Skeletal muscle satellite cell (primary cell): ENCODE results near the gene TAF7. TPM values are rescaled to one million over a fixed set of nuclear protein-coding genes. Genes with fewer than 3 reads are reported as not detected.

Experiments
- H3K27me3 ChIP-seq: 2 replicates; pipeline ENCODE4 v1.7.0; 2013; ENCODE audit warnings: low read length; ENCODE audit not compliant: control insufficient read depth, insufficient read depth
- H3K36me3 ChIP-seq: 2 replicates; pipeline ENCODE4 v1.7.0; 2013; ENCODE audit warnings: mild to moderate bottlenecking, control low read depth, low read length; ENCODE audit not compliant: insufficient read depth
- H3K4me1 ChIP-seq: 2 replicates; pipeline ENCODE4 v1.7.0; 2013; ENCODE audit warnings: low read length; ENCODE audit not compliant: control insufficient read depth, insufficient read depth
- H3K4me2 ChIP-seq: 2 replicates; pipeline ENCODE4 v1.7.0; 2013; ENCODE audit warnings: mild to moderate bottlenecking, low read length
- H3K4me3 ChIP-seq: 2 replicates; pipeline ENCODE4 v1.7.0; 2013; ENCODE audit warnings: low read length
- H3K9ac ChIP-seq: 2 replicates; pipeline ENCODE4 v1.7.0; 2013; ENCODE audit warnings: mild to moderate bottlenecking, low read depth, low read length, moderate library complexity
- H3K9me3 ChIP-seq: replicated peaks from 2 replicates; pipeline ENCODE4 v1.7.0; 2013; ENCODE audit warnings: mild to moderate bottlenecking, control low read depth, low read length
- total RNA-seq: library from RNA; depleted of rRNA; stranded (reverse); fragments of >200 nt; gene quantifications from 2 replicates; pipeline ENCODE4 v1.2.3, GENCODE V29; 2012; rRNA removed

The TAF7 gene, protein sequence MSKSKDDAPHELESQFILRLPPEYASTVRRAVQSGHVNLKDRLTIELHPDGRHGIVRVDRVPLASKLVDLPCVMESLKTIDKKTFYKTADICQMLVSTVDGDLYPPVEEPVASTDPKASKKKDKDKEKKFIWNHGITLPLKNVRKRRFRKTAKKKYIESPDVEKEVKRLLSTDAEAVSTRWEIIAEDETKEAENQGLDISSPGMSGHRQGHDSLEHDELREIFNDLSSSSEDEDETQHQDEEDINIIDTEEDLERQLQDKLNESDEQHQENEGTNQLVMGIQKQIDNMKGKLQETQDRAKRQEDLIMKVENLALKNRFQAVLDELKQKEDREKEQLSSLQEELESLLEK
- 43.9 and 45.6 TPM in 2 replicates for total RNA-seq

DNA sequence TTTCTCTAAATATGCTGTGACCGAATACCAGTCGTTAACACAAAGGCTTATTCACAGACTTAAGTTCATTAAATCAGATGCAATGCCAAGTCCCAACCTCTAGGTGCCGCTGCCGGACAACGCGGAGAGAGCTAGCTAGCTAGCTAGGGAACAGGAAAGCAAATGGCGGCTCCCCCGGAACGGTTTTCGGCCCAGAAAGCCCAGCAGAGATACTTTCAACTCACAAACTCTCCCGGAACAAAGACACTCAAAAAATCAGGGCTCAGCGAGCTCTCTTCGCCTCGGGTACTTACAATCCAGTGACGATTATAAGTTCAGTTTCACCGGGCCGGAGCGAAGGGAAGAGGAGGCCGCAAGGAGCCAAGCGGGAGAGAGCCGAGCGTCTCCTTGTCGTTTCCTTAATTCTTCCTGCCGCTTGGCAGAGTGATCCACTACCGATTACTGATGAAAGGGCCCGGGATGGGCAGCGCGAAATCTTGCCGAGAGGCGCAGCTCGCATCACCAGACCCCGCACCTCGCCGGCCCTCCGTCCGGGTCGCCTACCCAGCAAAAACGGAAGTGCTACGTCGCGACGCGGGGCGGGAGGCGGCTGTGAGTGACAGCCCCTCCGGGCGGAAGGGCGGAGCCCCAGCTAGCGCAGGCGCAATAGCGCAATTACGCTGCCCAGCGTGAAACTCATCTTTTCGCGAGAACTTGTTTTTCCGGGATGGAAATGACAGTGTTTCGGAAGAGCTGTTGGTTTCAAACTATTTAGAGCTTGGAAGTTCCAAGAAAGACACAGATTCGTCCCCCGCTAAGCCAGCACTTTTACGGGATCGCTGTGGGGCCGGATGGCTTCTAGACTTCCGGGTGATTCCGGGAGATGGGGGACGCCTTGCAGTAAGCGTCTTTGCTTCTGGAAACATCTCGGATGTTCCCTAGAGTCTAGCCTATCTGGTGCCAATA lies at the start of gene TAF7:
Gene TAF7, minus strand, starts transcription at position 560 of the 945 bp plus-strand sequence. CDS start 740 bp downstream, outside the sequence.
- Histone ChIP-seq H3K9ac (peak within 1 kb of the TSS; percentile 94), H3K9me3 (peaks cover 24% of the 10 kb centered on the region), H3K4me1 (no peaks in the 10 kb centered on the region), H3K4me3 (peak within 1 kb of the TSS; percentile 83), H3K36me3 (peaks cover 33% of the 10 kb centered on the region), H3K27me3 (no peaks in the 10 kb centered on the region), H3K4me2 (peak within 1 kb of the TSS; percentile 77)

DNA sequence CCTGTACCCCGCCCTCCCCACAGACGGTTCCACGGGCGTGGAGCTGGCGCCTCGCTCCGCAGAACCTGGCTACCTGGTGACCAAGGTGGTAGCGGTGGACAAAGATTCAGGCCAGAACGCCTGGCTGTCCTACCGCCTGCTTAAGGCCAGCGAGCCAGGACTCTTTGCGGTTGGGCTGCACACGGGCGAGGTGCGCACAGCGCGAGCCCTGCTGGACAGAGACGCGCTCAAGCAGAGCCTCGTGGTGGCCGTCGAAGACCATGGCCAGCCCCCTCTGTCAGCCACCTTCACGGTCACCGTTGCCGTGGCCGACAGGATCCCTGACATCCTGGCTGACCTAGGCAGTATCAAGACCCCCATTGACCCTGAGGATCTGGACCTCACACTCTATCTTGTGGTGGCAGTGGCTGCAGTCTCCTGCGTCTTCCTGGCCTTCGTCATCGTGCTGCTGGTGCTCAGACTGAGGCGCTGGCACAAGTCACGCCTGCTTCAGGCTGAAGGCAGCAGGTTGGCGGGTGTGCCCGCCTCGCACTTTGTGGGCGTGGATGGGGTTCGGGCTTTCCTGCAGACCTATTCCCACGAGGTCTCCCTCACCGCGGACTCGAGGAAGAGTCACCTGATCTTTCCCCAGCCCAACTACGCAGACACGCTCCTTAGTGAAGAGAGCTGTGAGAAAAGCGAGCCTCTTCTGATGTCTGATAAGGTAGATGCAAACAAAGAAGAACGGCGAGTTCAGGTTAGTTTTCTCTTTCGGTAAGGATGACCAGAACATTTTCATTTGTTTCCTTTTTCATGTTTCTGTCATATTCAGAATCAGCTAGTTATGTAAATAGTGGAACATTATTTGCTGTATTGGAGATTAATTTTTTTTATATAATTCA lies 45.7 kb upstream of the TAF7 start:
- Histone ChIP-seq H3K36me3 (peaks cover 3% of the 10 kb centered on the region), H3K9ac (no peak overlapping the region), H3K4me2 (no peak overlapping the region), H3K27me3 (peaks cover 4% of the 10 kb centered on the region), H3K4me1 (no peaks in the 10 kb centered on the region), H3K9me3 (peaks cover 30% of the 10 kb centered on the region), H3K4me3 (no peak overlapping the region)

DNA sequence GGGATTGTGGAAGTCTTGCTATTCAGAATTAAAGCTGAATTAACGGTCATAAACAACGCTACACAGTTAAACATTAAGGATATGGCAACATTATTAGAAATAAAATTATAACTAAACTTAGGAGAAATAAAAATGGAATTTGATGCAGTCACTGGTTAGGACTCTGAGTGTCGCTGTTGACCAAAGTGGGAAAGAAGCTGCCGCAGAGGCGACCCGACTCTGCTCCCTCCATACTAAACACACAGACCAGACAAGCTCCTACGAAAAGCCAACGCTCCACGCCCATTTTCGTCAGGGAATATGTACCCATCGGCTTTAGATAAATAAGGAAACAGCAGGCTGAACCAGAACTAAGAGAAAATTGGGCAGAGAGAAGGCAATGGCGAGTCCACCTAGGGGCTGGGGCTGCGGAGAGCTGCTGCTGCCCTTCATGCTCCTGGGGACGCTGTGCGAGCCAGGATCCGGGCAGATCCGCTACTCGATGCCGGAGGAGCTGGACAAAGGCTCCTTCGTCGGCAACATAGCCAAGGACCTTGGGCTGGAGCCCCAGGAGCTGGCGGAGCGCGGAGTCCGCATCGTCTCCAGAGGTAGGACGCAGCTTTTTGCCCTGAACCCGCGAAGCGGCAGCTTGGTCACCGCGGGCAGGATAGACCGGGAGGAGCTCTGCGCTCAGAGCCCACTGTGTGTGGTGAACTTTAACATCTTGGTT lies 43.5 kb upstream of the TAF7 start, which contains the start of gene PCDHGA5:
Gene PCDHGA5, plus strand, starts transcription at position 211 of the 709 bp plus-strand sequence. Its CDS starts 169 bp downstream, at position 380.
- Histone ChIP-seq H3K27me3 (peaks cover 4% of the 10 kb centered on the region), H3K36me3 (no peaks in the 10 kb centered on the region), H3K9ac (no peak within 1 kb of the TSS), H3K4me2 (peak within 1 kb of the TSS; percentile 51), H3K4me1 (no peaks in the 10 kb centered on the region), H3K4me3 (peak within 1 kb of the TSS; percentile 44), H3K9me3 (peaks cover 37% of the 10 kb centered on the region)

DNA sequence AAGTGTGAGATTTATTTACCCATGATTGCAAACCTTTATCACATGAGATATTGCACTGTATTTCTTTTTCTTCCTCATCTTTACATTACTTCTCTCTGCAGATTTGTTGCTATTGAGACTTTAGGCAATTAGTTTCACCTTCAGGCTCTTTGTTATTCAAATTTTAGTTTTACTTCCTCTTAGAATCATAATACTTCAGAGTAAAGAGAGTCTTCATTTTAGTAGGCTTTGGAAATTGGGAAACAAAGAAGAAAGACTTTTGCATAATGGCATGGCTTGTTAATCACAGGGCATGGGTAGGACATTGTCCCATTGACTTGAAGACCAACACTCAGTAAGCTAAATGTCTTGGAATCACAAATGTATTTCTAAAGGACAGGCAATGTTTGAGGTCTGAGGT lies 42.1 kb upstream of the TAF7 start:
- Histone ChIP-seq H3K4me2 (no peak overlapping the region), H3K9ac (no peak overlapping the region), H3K4me1 (no peaks in the 10 kb centered on the region), H3K4me3 (no peak overlapping the region), H3K27me3 (peaks cover 4% of the 10 kb centered on the region), H3K36me3 (no peaks in the 10 kb centered on the region), H3K9me3 (peaks cover 37% of the 10 kb centered on the region)

DNA sequence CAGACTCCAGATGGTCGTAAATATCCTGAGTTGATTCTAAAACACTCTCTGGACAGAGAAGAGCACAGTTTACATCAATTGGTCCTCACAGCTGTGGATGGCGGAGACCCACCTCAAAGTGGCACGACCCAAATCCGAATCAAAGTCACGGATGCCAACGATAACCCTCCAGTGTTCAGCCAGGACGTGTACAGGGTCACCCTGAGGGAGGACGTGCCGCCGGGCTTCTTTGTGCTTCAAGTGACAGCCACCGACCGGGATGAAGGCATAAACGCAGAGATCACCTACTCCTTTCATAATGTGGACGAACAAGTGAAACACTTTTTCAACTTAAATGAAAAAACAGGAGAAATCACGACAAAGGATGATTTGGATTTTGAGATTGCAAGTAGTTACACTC lies 40.1 kb upstream of the TAF7 start:
- Histone ChIP-seq H3K9me3 (peaks cover 28% of the 10 kb centered on the region), H3K9ac (no peak overlapping the region), H3K36me3 (no peaks in the 10 kb centered on the region), H3K4me1 (no peaks in the 10 kb centered on the region), H3K4me3 (peak overlapping the region; percentile 68), H3K27me3 (peaks cover 4% of the 10 kb centered on the region), H3K4me2 (no peak overlapping the region)

DNA sequence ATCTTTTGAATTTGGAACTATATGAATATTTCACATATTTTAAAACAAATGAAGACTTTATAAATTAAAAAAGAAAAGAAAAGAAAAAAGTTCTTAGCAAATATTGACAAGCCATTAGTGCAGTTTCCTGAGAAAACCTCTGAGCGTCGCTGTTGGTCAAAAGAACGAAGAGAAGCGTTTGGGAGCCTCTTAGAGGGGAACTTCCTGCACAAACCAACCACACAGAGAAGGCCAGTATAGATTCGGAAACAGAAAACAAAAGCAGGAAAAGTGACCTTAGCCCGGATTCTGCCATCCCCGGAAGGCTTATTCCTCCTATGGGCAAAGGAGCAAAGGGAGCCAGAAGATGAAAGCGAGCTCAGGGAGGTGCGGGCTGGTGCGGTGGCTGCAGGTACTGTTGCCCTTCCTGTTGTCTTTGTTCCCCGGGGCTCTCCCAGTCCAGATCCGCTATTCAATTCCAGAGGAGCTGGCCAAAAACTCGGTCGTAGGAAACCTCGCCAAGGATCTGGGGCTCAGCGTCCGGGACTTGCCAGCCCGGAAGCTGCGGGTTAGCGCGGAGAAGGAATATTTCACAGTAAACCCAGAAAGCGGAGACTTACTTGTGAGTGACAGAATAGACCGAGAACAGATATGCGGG lies 39.3 kb upstream of the TAF7 start, which contains the start of gene PCDHGB2:
Gene PCDHGB2, plus strand, starts transcription at position 205 of the 637 bp plus-strand sequence. Its CDS starts 142 bp downstream, at position 347.
- H3K36me3 ChIP-seq = no peaks in the 10 kb centered on the region
- H3K4me1 ChIP-seq = no peaks in the 10 kb centered on the region
- H3K4me3 ChIP-seq = peak within 1 kb of the TSS; percentile 68
- peaks cover 21% of the 10 kb centered on the region for H3K9me3 ChIP-seq
- H3K27me3 ChIP-seq = peaks cover 4% of the 10 kb centered on the region
- H3K9ac ChIP-seq = peak within 1 kb of the TSS; percentile 39
- H3K4me2 ChIP-seq = peak within 1 kb of the TSS; percentile 63

DNA sequence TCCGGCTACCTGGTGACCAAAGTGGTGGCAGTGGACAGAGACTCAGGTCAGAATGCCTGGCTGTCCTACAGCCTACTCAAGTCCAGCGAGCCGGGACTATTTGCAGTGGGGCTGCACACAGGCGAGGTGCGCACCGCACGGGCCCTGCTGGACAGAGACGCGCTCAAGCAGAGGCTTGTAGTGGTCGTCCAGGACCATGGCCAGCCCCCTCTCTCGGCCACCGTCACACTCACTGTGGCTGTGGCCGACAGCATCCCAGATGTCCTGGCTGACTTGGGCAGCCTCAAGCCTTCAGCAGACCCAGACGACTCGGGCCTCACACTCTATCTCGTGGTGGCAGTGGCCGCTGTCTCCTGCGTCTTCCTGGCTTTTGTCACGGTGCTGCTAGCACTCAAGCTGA lies 36.4 kb upstream of the TAF7 start:
- H3K27me3 ChIP-seq = no peaks in the 10 kb centered on the region
- peaks cover 17% of the 10 kb centered on the region for H3K9me3 ChIP-seq
- H3K4me3 ChIP-seq = no peak overlapping the region
- H3K36me3 ChIP-seq = no peaks in the 10 kb centered on the region
- no peak overlapping the region for H3K4me2 ChIP-seq
- no peaks in the 10 kb centered on the region for H3K4me1 ChIP-seq
- H3K9ac ChIP-seq = no peak overlapping the region

DNA sequence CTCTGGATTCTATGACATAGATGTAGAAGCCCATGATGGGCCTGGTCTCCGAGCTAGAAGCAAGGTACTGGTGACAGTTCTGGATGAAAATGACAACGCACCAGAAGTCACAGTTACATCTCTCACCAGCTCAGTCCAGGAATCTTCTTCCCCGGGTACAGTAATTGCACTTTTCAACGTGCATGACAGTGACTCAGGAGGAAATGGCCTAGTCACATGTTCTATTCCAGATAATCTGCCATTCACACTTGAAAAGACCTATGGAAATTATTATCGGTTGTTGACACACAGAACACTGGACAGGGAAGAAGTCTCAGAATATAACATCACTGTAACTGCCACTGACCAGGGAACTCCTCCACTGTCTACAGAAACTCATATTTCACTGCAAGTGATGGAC lies 35.5 kb upstream of the TAF7 start:
- no peak overlapping the region for H3K4me2 ChIP-seq
- no peaks in the 10 kb centered on the region for H3K36me3 ChIP-seq
- H3K9ac ChIP-seq = no peak overlapping the region
- H3K9me3 ChIP-seq = peaks cover 17% of the 10 kb centered on the region
- H3K27me3 ChIP-seq = no peaks in the 10 kb centered on the region
- H3K4me3 ChIP-seq = no peak overlapping the region
- no peaks in the 10 kb centered on the region for H3K4me1 ChIP-seq

DNA sequence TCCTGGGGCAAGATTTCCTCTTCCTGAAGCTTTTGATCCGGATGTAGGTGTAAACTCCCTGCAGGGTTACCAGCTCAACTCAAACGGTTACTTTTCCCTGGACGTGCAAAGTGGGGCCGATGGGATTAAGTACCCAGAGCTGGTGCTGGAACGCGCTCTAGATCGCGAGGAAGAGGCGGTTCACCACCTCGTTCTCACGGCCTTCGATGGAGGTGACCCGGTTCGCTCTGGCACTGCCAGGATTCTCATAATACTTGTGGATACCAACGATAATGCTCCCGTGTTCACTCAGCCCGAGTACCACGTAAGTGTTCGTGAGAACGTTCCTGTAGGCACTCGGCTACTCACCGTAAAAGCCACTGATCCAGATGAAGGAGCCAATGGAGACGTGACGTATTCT lies 35.1 kb upstream of the TAF7 start:
- no peaks in the 10 kb centered on the region for H3K4me1 ChIP-seq
- peak overlapping the region; percentile 62 for H3K4me3 ChIP-seq
- H3K4me2 ChIP-seq = peak overlapping the region; percentile 59
- no peaks in the 10 kb centered on the region for H3K36me3 ChIP-seq
- no peaks in the 10 kb centered on the region for H3K27me3 ChIP-seq
- H3K9me3 ChIP-seq = peaks cover 16% of the 10 kb centered on the region
- no peak overlapping the region for H3K9ac ChIP-seq

DNA sequence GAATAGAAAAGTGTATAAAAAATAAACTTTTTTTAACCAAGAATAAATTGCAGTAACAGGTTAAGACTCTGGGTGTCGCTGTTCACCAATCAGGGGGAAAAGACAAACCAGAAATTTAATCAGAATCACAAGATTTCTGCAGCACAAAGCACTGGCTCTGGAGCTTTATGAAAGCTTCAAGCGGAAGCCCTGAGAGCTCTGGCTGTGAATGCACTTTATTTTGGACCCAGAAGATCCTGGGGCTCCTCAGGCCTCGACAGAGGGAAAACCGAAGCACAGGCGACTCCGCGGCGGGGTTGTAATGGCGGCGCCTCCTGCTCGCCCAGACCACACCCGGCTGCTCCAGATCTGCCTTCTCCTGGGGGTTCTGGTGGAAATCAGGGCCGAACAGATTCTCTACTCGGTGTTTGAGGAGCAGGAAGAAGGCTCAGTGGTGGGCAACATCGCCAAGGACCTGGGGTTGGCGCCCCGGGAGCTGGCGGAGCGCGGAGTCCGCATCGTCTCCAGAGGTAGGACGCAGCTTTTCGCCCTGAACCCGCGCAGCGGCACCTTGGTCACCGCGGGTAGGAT lies 34.4 kb upstream of the TAF7 start, which contains the start of gene PCDHGA4:
Gene PCDHGA4, plus strand, starts transcription at position 122 of the 570 bp plus-strand sequence. Its CDS starts 87 bp downstream, at position 209.
- peaks cover 10% of the 10 kb centered on the region for H3K9me3 ChIP-seq
- H3K4me1 ChIP-seq = no peaks in the 10 kb centered on the region
- peak within 1 kb of the TSS; percentile 59 for H3K4me2 ChIP-seq
- H3K27me3 ChIP-seq = no peaks in the 10 kb centered on the region
- peak within 1 kb of the TSS; percentile 56 for H3K9ac ChIP-seq
- H3K36me3 ChIP-seq = no peaks in the 10 kb centered on the region
- H3K4me3 ChIP-seq = peak within 1 kb of the TSS; percentile 62
